MCF 10A (cell line): Measurements from ENCODE around the gene IRF6. TPM values are rescaled to one million over a fixed set of nuclear protein-coding genes. Genes with fewer than 3 reads are reported as not detected.

Experiments
- BruUV-seq: library from RNA; stranded (reverse); fragments of 400-500 nt; replicated peaks from 2 replicates; lab custom pipeline; 2021; lab: Mats Ljungman, UMichigan
- CTCF ChIA-PET: fragments of 300-600 bp; sonication (Branson Sonifier 250); formaldehyde crosslinking; extraction: SDS; loops from one replicate; lab custom pipeline; 2021; ENCODE audit warnings: antibody characterized with exemption, inconsistent platforms; lab: Yijun Ruan, JAX
- POLR2A ChIA-PET: fragments of 300-600, 350-650 bp; sonication (Branson Sonifier 250); formaldehyde crosslinking; extraction: SDS; loops from one replicate; lab custom pipeline; 2020; ENCODE audit warnings: antibody characterized with exemption, inconsistent platforms; lab: Yijun Ruan, JAX
- DNase-seq: peaks from one replicate; pipeline ENCODE4 v3.0.0-alpha.2; 2018; ENCODE audit not compliant: unreplicated experiment
- H3K27ac Mint-ChIP-seq: one replicate; pipeline ENCODE4 v1.8.0; 2022; ENCODE audit warnings: mild to moderate bottlenecking, low read depth, mixed read lengths; ENCODE audit not compliant: unreplicated experiment
- H3K27me3 Mint-ChIP-seq: one replicate; pipeline ENCODE4 v1.8.0; 2022; ENCODE audit warnings: mixed read lengths; ENCODE audit not compliant: insufficient read depth, unreplicated experiment
- H3K36me3 Mint-ChIP-seq: one replicate; pipeline ENCODE4 v1.8.0; 2022; ENCODE audit warnings: mild to moderate bottlenecking, moderate library complexity, mixed read lengths; ENCODE audit not compliant: insufficient read depth, unreplicated experiment
- H3K4me1 Mint-ChIP-seq: one replicate; pipeline ENCODE4 v1.8.0; 2022; ENCODE audit warnings: mixed read lengths; ENCODE audit not compliant: insufficient read depth, unreplicated experiment
- H3K4me3 Mint-ChIP-seq: one replicate; pipeline ENCODE4 v1.8.0; 2022; ENCODE audit warnings: mild to moderate bottlenecking, moderate library complexity, mixed read lengths; ENCODE audit not compliant: unreplicated experiment
- H3K9me3 Mint-ChIP-seq: one replicate; pipeline ENCODE4 v1.8.0; 2022; ENCODE audit warnings: mixed read lengths; ENCODE audit not compliant: unreplicated experiment
- CTCF ChIP-seq: fragments of 200-600 bp; IDR thresholded peaks from one replicate; pipeline ENCODE4 v1.8.0; 2022; ENCODE audit warnings: antibody characterized with exemption, mild to moderate bottlenecking; ENCODE audit not compliant: unreplicated experiment
- intact Hi-C: fragments of 100-400 bp; cut with micrococcal nuclease; formaldehyde crosslinking; loops from 2 replicates; pipeline ENCODE4 v1.14.1; 2022
- total RNA-seq: library from RNA; stranded (reverse); gene quantifications from 2 replicates; pipeline ENCODE4 v1.2.3, GENCODE V29; 2022

Gene IRF6
- total RNA-seq, 1 experiment from 2014 or later = 106 TPM

DNA sequence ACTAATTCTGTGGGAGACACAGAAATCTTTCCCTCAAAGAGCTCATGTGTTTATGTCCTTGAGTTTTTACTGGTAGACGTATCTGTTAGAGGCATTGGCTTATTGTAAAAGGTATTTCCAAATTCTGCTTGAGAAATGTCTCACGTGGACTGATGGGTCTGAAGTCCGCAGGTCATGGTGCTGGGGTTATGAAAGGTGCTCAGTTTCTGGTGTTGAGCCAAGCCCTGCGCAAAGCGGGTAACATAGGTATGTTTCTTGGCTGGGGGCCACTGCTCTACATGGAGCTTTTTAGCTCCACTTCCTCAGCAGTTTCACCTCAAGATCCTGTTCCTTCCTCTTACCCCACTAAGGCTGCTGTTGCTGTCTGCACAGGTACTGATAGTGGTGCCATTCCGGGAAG, 32.6 kb upstream of the IRF6 start:
- Mint-ChIP-seq H3K36me3 (peaks cover 99% of the 10 kb centered on the region), H3K9me3 (no peaks in the 10 kb centered on the region), H3K27ac (peak overlapping the region; percentile 82), H3K4me1 (peaks cover 36% of the 10 kb centered on the region), H3K4me3 (peak overlapping the region; percentile 5), H3K27me3 (no peaks in the 10 kb centered on the region)
- POLR2A ChIA-PET = interaction anchor here (0.7 to 11.5 kb wide), 22 partner anchors 8 to 1854 kb away, joined by 3 to 205 read pairs (median 10); partner anchors contain the start of genes C1orf74, IRF6, LAMB3 and UTP25
- DNase-seq = peak; percentile 98
- BruUV-seq = no TSS peak
- intact Hi-C loops = no loop called here
- CTCF ChIA-PET = interaction anchor here (0.6 to 30.3 kb wide), 12 partner anchors 11 to 517 kb away, joined by 3 to 1144 read pairs (median 4); partner anchors contain the start of genes IRF6 and UTP25
- TF ChIP-seq CTCF = no peak

DNA sequence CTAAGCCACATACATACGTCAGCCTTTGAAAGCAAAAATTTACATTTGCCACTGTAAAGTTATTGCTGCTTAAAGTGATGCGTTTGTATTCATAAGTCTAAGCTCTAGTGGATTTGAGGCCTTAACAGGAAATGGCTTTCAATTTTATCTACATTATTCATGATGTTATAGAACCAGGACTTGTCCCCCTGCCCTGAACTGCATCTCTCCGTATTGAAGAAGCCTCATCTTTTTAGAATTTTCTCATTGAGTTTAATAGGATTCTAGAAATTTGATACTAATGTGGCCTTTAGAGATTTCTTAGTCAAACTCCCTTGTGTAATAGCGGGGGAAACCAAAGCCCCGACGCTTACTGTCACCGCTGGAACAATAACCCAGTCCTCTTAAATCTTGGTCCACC, 31.7 kb upstream of the IRF6 start:
- ChIA-PET POLR2A (interaction anchor here (0.7 to 11.5 kb wide), 12 partner anchors 8 to 185 kb away, joined by 3 to 205 read pairs (median 15); partner anchors contain the start of genes C1orf74, IRF6, LAMB3 and UTP25), CTCF (interaction anchor here (0.8 to 30.3 kb wide), 9 partner anchors 11 to 166 kb away, joined by 3 to 1144 read pairs (median 8); partner anchors contain the start of genes IRF6 and UTP25)
- no peaks in the 10 kb centered on the region for H3K27me3 Mint-ChIP-seq
- no peak for TF ChIP-seq CTCF
- H3K4me1 Mint-ChIP-seq = peaks cover 43% of the 10 kb centered on the region
- no peak for DNase-seq
- intact Hi-C loops = no loop called here
- no TSS peak for BruUV-seq
- no peaks in the 10 kb centered on the region for H3K9me3 Mint-ChIP-seq
- no peak overlapping the region for H3K4me3 Mint-ChIP-seq
- peaks cover 99% of the 10 kb centered on the region for H3K36me3 Mint-ChIP-seq
- peak overlapping the region; percentile 82 for H3K27ac Mint-ChIP-seq

DNA sequence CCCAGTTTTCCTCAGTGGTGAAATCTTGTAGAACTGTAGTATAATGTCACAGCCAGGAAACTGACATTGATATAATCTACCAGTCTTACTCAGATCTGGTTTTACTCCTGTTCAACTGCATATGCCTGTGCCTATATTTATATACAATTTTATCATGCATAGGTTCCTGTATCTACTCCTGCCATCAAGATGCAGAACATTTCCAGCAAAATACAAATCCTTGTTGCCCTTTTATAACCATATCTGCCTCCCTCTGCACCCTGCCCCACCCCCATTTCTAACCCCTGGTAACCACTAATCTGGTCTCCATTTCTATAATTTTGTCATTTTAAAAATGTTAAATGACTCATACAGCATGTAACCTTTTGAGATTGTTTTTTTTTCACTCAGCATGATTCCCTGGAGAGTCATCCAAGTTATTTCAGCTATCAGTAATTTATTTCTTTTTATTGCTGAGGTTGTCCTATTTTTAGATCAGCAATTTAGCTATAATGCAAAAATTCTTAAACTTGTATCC, 29.9 kb upstream of the IRF6 start:
- POLR2A ChIA-PET = interaction anchor here (0.7 to 11.5 kb wide), 8 partner anchors 6 to 50 kb away, joined by 3 to 205 read pairs (median 70); partner anchors contain the start of genes C1orf74, IRF6 and UTP25
- no TSS peak for BruUV-seq
- no peaks in the 10 kb centered on the region for H3K27me3 Mint-ChIP-seq
- H3K9me3 Mint-ChIP-seq = no peaks in the 10 kb centered on the region
- H3K36me3 Mint-ChIP-seq = peaks cover 99% of the 10 kb centered on the region
- peaks cover 52% of the 10 kb centered on the region for H3K4me1 Mint-ChIP-seq
- H3K4me3 Mint-ChIP-seq = no peak overlapping the region
- intact Hi-C loops = no loop called here
- no peak overlapping the region for H3K27ac Mint-ChIP-seq
- no peak for TF ChIP-seq CTCF
- DNase-seq = no peak
- CTCF ChIA-PET = interaction anchor here (0.8 to 30.3 kb wide), 7 partner anchors 13 to 45 kb away, joined by 3 to 1144 read pairs (median 3); partner anchors contain the start of genes IRF6 and UTP25

DNA sequence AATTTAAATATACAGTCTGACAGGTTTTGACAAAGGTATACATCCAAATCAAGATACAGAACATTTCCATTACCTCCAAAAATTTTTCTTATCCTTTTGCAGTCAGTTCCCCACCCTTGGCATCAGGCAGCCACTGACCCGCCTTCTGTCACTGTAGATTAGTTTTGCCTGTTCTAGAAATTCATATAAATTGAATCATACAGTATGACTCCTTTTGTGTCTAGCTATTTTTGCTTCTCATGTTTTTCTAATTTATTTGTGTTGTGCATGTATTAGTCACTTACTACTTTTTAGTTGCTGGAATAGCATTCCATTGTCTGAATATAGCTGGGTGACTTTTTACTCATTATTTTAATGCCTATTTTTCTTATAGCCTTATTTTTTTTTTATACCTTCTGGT, 25.7 kb upstream of the IRF6 start:
- CTCF ChIA-PET = interaction anchor here (1.0 to 30.3 kb wide), 4 partner anchors 3 to 35 kb away, joined by 3 to 1144 read pairs (median 704); partner anchors contain the start of genes IRF6 and UTP25
- no peak for TF ChIP-seq CTCF
- Mint-ChIP-seq H3K27ac (no peak overlapping the region), H3K36me3 (peaks cover 69% of the 10 kb centered on the region), H3K4me3 (no peak overlapping the region), H3K27me3 (no peaks in the 10 kb centered on the region), H3K4me1 (peaks cover 51% of the 10 kb centered on the region), H3K9me3 (peaks cover 7% of the 10 kb centered on the region)
- no peak for DNase-seq
- BruUV-seq = no TSS peak
- intact Hi-C loops = no loop called here
- POLR2A ChIA-PET = interaction anchor here (0.6 to 21.0 kb wide), 6 partner anchors 8 to 450 kb away, joined by 3 to 1382 read pairs (median 6); partner anchors contain the start of gene IRF6
